Measurements from ENCODE around the gene ARFGEF3.

ARFGEF3 gene

GRCh38 chr6:138246650-138247440 lies 85.1 kb downstream of the ARFGEF3 start:
- DNase-seq: no peak

- no peak for DNase-seq
These were observed 86.3 kb downstream of the ARFGEF3 start for GRCh38 chr6:138248011-138248410.

GRCh38 chr6:138248878-138249277 lies 87.1 kb downstream of the ARFGEF3 start:
- no peak for DNase-seq

GRCh38 chr6:138250053-138250452 lies 88.3 kb downstream of the ARFGEF3 start:
- DNase-seq: no peak

- DNase-seq: no peak
These were observed 88.9 kb downstream of the ARFGEF3 start for GRCh38 chr6:138250513-138251247.

- no peak for DNase-seq
These were observed 92.0 kb downstream of the ARFGEF3 start for GRCh38 chr6:138253731-138254130.

- DNase-seq: no peak
These were observed 93.7 kb downstream of the ARFGEF3 start for GRCh38 chr6:138255443-138255842.

- no peak for DNase-seq
These were observed 95.9 kb downstream of the ARFGEF3 start for GRCh38 chr6:138257638-138258040.

- no peak for DNase-seq
These were observed 96.5 kb downstream of the ARFGEF3 start for GRCh38 chr6:138258197-138258596.

GRCh38 chr6:138258991-138259390 lies 97.3 kb downstream of the ARFGEF3 start:
- no peak for DNase-seq

- no peak for DNase-seq
These were observed 99.5 kb downstream of the ARFGEF3 start for GRCh38 chr6:138261116-138261780.

- no peak for DNase-seq
These were observed 102.2 kb downstream of the ARFGEF3 start for GRCh38 chr6:138263963-138264362.

- no peak for DNase-seq
These were observed 102.7 kb downstream of the ARFGEF3 start for GRCh38 chr6:138264372-138264880.

GRCh38 chr6:138266095-138266494 lies 104.4 kb downstream of the ARFGEF3 start:
- no peak for DNase-seq

GRCh38 chr6:138267971-138268895 lies 106.5 kb downstream of the ARFGEF3 start:
- no peak for DNase-seq

- DNase-seq: no peak
These were observed 109.7 kb downstream of the ARFGEF3 start for GRCh38 chr6:138271451-138271850.

- no peak for DNase-seq
These were observed 111.0 kb downstream of the ARFGEF3 start for GRCh38 chr6:138272533-138273315.

- no peak for DNase-seq
These were observed 114.2 kb downstream of the ARFGEF3 start for GRCh38 chr6:138275976-138276375.

- no peak for DNase-seq
These were observed 116.1 kb downstream of the ARFGEF3 start for GRCh38 chr6:138277835-138278234.

- no peak for DNase-seq
These were observed 116.6 kb downstream of the ARFGEF3 start for GRCh38 chr6:138278326-138278725.

- DNase-seq: no peak
These were observed 124.1 kb downstream of the ARFGEF3 start for GRCh38 chr6:138285800-138286199.

- no peak for DNase-seq
These were observed 125.0 kb downstream of the ARFGEF3 start for GRCh38 chr6:138286698-138287097.
